HG03469 (cell line): ENCODE data around the gene NPC1L1.

Experiments used
- ATAC-seq: cut with Tn5 transposase; IDR thresholded peaks from one replicate; pipeline ENCODE4 v1.9.1; 2021; ENCODE audit warnings: mild to moderate bottlenecking, moderate library complexity, moderate number of reproducible peaks; ENCODE audit not compliant: unreplicated experiment

Gene NPC1L1, protein sequence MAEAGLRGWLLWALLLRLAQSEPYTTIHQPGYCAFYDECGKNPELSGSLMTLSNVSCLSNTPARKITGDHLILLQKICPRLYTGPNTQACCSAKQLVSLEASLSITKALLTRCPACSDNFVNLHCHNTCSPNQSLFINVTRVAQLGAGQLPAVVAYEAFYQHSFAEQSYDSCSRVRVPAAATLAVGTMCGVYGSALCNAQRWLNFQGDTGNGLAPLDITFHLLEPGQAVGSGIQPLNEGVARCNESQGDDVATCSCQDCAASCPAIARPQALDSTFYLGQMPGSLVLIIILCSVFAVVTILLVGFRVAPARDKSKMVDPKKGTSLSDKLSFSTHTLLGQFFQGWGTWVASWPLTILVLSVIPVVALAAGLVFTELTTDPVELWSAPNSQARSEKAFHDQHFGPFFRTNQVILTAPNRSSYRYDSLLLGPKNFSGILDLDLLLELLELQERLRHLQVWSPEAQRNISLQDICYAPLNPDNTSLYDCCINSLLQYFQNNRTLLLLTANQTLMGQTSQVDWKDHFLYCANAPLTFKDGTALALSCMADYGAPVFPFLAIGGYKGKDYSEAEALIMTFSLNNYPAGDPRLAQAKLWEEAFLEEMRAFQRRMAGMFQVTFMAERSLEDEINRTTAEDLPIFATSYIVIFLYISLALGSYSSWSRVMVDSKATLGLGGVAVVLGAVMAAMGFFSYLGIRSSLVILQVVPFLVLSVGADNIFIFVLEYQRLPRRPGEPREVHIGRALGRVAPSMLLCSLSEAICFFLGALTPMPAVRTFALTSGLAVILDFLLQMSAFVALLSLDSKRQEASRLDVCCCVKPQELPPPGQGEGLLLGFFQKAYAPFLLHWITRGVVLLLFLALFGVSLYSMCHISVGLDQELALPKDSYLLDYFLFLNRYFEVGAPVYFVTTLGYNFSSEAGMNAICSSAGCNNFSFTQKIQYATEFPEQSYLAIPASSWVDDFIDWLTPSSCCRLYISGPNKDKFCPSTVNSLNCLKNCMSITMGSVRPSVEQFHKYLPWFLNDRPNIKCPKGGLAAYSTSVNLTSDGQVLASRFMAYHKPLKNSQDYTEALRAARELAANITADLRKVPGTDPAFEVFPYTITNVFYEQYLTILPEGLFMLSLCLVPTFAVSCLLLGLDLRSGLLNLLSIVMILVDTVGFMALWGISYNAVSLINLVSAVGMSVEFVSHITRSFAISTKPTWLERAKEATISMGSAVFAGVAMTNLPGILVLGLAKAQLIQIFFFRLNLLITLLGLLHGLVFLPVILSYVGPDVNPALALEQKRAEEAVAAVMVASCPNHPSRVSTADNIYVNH (N-terminal part only)

DNA sequence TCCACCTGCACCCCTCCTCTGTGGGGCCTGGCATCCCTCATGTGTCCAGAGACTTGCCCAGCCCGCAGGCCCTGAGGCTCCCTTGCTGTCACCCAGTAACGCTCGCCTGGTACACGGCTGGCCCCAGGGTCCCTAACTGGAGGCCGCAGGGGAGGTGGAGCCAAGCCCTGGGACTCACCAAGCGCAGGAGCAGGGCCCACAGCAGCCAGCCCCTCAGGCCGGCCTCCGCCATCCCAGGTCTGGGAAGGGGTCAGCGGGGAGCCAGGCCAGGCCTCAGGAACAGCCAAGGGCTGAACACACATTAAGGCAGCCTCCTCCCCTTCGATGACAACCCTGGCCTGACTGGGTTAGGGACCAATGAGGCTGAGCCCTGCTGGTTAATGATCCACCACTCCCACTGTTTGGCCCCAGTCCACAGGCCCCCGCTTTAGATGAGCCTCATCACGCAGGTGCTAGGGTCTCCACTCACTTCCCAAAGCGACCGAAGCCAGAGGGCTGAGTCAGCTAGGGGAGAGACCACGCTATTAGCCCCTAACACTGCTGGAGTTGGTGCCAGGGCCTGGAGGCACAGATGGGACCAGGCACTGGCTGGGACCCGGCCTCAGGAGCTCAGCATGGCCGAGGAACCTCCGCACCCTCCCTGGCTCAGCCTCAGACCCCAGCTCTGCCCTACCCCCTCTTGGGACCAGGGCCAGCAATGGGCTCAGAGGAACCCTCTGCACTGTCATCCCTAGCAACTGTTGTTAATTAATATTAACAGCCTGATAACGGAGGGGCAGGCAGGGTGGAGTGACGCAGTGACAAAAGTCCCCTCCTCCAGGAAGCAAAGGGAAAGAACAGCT is at the start of gene NPC1L1:
Gene NPC1L1 (minus strand): TSS at position 303 of the 842 bp plus-strand sequence. CDS start 71 bp downstream, at position 232.
- no peak for ATAC-seq

DNA sequence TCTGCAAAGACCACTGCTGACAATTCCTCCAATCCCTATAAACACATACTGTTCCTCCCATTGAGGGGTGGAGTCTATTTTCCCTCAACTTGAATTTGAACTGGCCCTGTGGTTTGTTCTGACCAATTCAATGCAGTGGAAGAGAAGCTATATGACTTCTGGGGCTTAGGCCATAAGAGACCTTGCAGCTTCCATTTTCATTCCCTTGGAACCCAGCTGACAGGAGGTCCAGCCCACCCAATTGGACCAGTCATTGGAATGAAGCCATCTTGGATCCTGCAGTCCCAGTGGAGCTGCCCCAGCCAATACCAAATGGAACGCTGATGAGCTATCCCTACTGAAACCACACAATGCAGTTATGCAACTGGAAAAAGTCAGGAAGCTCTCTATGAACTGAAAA is 49.8 kb upstream of the NPC1L1 start:
- ATAC-seq, result no peak

DNA sequence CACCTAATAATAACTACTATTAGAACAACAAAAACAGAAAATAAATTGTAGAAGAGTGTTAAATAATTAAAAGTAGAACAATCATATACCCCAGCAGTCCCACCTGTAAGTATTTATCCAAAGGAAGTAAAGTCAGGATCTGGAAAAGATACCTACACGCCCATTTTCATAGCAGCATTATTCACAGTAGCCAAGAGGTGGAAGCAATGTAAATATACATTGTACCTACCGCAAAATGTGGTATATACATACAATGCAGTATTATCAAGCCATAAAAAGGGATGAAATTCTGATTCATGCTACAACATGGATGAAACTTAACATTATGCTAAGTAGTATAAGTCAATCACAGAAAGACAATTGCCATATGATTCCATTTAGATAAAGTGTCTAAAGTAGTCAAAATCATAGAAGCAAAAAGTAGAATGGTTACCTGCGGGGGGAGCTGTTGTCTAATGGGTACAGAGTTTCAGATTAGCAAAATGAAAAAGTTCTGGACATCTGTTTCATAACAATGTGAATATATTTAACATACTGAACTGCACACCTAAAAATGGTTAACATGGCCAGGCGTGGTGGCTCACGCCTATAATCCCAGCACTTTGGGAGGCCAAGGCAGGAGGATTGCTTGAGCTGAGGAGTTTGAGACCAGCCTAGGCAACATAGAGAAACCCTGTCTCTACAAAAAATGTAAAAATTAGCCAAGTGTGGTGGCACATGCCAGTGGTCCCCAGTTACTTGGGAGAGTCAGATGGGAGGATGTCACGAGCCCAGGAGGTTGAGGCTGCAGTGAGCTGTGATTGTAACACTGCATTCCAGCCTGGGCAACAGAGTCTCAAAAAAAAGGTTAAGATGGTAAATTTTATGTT is 46.9 kb upstream of the NPC1L1 start:
- no peak for ATAC-seq

DNA sequence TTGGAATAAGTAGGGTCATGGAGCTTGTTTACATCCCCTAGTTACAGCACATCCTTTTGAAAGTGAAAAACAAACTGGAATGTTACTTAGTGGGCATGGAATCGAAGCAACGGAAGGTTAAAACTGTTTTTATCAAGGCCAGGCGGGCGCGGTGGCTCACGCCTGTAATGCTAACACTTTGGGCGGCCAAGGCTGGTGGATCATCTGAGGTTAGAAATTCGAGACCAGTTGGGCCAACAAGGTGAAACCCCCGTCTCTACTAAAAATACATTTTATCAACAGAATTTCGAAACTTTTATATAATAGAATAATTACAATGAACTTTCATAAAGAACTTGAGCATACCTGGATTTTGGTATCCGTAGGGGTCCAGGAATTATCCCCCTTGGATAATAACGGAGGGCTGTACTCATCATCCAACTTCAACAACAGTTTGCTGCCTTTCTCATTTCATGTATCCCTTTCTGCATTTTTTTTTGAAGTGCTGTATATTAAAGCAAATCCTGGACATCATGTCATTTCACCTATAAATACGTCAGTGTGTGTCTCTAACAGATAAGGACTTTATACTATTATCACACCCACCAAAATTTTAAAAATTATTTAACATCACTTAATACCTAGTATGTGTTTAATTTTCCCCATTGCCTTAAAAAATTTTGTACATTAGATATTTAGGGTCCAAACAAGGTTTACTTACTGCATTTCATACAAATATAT is 42.2 kb upstream of the NPC1L1 start:
- no peak for ATAC-seq

DNA sequence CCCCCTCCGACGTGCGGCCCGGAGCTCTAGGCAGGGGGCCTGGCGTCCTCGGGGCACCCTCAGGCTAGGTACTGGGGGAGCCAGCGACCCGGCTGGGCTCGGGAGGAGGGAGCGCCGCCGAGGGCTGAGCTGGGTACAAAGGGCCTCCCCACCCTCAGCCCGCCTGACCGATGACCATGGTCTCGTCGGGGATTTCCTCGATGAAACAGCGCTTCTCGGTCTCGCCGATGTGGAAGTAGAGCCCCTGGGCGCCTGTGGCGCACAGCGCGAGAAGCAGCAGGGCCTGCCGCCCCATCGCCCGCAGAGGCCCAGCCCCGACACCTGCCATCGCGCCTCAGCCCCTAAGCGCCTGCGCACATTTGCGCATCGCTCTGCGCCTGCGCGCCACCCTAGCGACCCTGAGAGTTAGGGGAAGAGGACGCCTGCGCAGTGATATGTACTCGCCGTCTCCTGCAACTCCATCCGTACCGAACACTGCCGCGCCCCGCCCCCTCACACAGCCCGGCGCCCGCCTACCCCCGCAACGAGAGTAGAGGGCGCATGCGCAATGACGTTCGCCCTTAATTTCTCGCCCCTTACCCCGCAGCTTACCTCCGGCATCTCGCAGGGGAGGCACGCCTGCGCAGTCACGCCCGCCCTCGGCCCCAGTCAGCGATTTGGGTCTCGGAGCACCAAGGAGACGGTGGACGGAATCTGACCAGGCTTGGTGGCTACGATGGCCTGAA is 40.9 kb upstream of the NPC1L1 start, which contains the start of gene TMED4:
Gene TMED4 (minus strand): TSS at position 353 of the 725 bp plus-strand sequence. CDS start 25 bp downstream, at position 328.
- ATAC-seq, result peak; percentile 73

DNA sequence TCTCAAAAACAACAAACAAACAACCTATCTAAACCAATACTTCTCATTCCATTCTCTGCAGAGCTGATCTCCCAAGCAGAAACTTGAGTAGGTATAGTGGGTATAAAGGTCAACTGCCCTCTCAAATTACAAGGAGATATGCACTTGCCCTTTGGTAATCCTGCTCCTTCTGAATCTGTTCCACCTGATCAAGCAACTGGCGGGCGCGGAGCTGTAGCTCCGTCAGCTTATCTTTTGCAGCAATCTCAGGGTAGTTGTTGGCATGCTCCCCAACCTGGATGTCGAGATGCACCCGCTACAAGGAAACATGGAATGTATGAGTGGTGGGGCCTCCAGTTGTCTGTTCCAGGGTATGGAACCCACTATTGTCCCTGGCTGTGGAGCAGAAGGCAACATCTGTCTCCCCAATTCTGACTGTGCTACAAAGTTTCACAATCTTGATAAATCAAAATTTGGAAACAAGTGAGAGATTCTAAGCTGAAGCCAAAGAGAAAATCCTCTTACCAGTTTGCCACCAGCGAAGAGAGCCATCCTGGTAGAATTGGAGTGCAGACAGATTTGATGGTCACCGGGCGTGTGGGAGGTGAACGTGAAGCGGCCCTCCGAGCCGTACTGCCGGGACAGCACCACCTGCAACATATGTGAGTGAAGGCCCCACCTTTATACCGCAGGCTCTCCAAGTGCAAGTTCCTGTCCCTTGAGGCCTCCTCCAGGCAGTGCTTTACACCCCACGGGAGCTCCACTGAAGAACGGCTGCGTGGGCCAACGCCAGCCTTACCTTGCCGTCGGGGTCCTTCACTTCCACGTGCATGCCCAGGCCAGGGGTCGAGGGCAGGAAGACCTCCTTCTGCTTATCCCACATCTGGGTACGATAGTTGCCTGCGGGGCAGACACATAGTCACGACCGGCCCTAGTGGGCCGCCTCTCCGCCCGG is 40.1 kb upstream of the NPC1L1 start:
- ATAC-seq, result peak; percentile 15

DNA sequence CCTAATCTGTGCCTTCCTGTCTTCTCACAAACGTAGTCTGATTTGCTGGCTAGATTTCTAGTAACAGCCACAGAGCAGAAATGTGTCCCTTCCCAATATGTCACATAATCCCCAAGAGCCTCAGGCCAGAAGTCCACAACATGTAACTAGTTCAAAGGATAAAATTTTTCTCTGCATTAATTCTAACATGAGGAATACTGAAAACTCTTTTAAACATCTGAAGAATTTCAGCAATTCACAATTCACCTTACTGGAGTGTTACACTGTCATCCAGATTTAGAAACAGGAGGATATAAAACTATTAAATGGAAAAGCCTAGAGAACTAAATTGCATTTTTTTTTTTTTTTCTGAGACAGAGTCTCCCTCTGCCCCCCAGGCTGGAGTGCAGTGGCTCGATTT is 35.1 kb upstream of the NPC1L1 start:
- ATAC-seq, result no peak

DNA sequence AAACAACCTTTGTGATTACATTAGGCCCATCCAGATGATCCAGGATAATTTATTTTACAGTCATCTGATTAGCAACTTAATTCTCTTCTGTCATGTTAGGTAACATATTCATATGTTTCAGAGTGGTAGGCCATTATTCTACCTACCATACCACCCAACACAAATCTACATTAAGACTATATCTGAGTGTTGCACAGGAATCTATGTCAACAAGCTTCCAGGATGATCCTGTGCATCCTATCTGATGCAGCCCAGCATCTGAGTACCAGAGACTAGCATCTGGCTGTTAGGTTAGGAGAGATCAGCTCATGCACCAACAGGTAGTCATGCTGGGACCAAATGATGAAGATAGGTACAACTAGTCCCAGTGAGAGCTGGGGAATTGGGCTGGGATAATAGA is 33.9 kb upstream of the NPC1L1 start:
- ATAC-seq, result no peak

DNA sequence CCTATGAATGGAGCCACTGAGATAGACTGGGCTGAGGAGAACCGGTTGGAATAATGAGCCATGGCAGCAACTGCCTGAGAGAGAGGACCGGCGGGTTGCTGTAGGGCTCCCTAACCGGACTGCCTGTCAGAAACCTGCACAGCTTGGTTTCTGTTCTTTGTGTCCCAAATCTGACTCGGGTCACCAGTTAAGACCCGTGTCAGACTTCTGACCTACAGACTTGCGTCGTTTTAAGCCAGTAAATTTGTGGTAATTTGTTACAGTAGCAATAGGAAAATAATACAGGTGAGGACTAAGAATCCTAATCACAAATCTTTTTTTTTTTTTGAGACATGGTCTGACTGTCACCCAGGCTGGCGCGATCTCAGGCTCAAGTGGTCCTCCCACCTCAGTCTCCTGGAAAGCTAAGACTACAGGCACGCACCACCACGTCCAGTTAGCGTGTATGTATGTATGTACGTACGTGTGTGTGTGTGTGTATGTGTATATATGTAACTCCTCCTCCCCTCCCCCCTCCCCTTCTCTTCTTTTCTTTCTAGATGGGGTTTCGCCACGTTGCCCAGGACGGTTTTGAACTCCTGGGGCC is 33.2 kb upstream of the NPC1L1 start:
- no peak for ATAC-seq

DNA sequence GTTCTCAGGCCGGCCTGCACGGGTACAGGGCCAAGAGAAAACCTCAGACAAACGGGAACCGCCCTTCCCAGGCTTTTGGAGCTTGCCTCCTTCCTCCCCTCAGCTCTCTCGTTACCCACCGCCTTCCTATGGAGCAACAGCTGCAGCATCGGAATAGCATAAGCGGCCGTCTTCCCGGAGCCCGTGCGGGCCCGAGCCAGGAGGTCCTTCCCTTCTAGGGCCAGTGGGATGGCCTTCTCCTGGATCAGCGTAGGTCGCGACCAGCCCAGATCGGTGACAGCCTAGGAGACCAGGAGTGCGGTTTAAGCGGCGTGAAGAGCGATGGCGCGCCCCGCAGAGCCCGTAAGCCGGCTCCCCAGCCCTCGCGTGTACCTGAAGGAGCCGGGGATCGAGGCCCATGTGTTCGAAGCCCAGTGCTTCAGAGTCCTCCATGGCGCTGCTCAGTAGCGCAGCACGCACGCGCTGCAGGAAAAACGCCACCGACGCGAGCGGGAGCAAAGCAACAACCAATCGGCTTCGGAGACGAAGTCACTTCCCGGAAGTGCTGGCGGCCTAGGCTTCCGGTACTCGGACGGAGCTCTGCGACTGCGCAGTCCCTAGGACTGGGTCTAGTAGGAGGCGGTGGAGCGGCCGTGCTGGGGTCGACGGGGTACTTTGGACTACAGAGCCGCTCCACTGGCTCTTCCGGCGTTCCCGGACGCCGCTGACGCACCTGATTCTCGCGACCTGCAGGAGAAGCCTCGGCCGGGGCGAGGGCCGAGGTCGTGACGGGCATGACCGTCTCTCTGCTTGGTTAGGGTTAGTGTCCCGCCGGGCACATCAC is 32.5 kb upstream of the NPC1L1 start, which contains the start of gene DDX56:
Gene DDX56 (minus strand): TSS at position 445 of the 823 bp plus-strand sequence. CDS start 13 bp downstream, at position 432.
- peak; percentile 91 for ATAC-seq

DNA sequence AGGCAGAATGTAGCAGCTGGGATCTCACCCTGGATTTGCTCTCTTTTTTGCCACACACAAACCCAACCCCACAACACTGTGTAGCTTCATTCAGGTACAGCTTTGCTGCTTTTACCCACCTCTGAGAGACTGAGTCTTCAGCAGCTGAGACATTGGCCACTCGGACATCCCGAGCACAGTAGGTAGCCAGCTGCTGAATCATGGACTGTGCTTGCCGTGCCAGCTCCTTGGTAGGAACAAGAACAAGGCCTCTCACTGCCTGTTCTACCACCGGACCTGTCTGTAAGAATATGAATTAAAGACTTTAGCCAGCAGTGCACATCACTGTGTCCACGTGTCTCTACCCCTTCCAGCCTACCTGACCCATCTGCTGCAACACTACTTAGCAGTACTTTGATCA is 31.6 kb upstream of the NPC1L1 start:
- no peak for ATAC-seq

DNA sequence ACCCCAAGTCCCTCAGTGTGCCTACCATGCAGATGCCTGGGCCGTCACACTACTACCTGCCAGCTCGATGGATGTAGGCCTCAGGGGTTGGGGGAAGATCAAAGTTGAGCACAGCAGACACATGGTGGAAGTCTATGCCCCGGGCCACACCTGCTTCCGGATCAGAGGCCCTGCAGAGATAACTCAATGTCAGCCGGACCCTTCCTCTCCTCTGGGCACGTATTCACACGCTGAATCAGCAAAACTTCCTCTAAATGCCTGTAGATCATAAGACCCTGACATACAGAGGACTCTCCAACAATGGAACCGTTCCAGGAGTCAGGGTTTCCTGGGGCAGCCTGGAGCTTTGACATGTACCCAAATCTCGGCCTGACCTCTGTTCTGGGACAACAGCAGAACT is 28.8 kb upstream of the NPC1L1 start:
- ATAC-seq, result no peak

DNA sequence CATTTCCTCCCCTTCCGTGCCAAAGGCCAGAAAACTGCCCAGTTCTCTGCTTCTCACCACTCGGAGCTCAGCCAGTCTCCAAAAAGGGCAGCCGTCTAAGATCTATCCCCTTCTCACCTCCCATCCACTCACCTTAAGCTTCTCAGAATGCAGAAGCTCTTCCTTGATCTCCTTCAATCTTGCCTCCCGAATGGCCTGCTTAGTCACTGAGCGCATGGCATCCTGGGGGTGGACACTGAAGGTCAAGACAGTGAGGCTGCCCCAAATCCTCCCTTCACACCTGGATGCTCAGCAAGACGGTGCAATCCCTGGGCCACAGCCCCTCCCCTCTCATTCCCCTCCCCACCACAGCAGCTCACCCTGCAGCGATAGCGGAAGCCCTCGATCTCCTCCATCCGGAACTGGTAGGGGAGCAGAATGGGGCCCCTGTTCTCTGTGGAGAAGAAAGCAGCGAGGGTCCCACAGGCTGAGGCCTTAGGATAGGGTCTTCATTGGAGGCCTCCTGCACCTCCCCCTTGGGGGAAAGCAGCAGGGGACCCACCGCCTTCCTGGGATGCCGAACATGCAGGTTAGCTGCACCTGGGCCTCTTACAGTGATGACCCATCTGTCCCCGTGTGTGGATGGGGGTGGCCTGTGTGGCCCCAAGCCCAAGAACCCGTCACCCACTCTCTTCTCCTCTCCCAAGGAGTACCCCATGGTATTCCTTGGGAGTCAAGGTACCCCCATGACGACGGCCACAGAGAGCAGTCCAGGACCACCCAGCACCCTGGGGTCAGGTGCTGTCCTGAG is 27.8 kb upstream of the NPC1L1 start:
- ATAC-seq, result no peak

DNA sequence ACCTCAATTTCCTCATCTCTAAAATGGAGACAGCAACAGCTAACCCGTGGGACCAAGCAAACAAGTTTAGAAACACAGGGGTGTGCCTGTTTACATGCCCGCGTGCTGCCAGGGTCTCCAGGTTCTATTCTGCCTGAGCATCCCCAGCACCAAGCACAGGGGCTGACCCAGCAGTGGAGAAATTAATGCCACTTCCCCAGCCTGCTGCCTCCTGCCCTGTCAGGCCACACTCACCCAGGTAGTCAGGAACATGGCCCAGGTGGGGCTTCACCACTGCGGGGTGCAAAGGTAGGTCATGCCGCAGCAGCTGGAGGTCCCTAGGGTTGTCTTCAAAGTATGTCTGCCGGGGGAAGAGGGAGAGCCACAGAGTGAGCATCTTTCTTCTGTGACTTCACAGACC is 26.8 kb upstream of the NPC1L1 start:
- no peak for ATAC-seq
